Inferior parietal cortex (tissue), 1 donor: ENCODE measurements around the gene RNF187.
A peak's percentile ranks its signal among the peaks of the same experiment; 100 is the strongest.

Experiments used
- DNase-seq: peaks from one replicate; pipeline ENCODE4 v3.0.0-alpha.2; 2016; ENCODE audit errors: extremely low spot score

Gene RNF187

GRCh38 chr1:228487336-228488124 is at the start of gene RNF187:
Gene RNF187 (plus strand): TSS chr1:228487382.
- no peak for DNase-seq

GRCh38 chr1:228437424-228437962 is 49.7 kb upstream of the RNF187 start:
- no peak for DNase-seq

GRCh38 chr1:228438266-228438665 is 48.9 kb upstream of the RNF187 start:
- DNase-seq: no peak

GRCh38 chr1:228440761-228441500 is 46.3 kb upstream of the RNF187 start:
- no peak for DNase-seq

GRCh38 chr1:228443395-228443794 is 43.8 kb upstream of the RNF187 start:
- DNase-seq: no peak

- no peak for DNase-seq
Measured at GRCh38 chr1:228445490-228445842, 41.7 kb upstream of the RNF187 start.

- peak; percentile 36 for DNase-seq
Measured at GRCh38 chr1:228445843-228446650, 41.1 kb upstream of the RNF187 start.

- DNase-seq: no peak
Measured at GRCh38 chr1:228446852-228447251, 40.3 kb upstream of the RNF187 start.

- no peak for DNase-seq
Measured at GRCh38 chr1:228448372-228448771, 38.8 kb upstream of the RNF187 start.

- no peak for DNase-seq
Measured at GRCh38 chr1:228450200-228450599, 37.0 kb upstream of the RNF187 start.

GRCh38 chr1:228452194-228453021 is 34.8 kb upstream of the RNF187 start:
- no peak for DNase-seq

GRCh38 chr1:228453022-228453560 is 34.1 kb upstream of the RNF187 start:
- DNase-seq: no peak

- DNase-seq: no peak
Measured at GRCh38 chr1:228453614-228454013, 33.6 kb upstream of the RNF187 start.

- DNase-seq: no peak
Measured at GRCh38 chr1:228454238-228454637, 32.9 kb upstream of the RNF187 start.

GRCh38 chr1:228455715-228456114 is 31.5 kb upstream of the RNF187 start:
- no peak for DNase-seq

GRCh38 chr1:228456252-228457016 is 30.7 kb upstream of the RNF187 start:
- no peak for DNase-seq

GRCh38 chr1:228457017-228457395 is 30.2 kb upstream of the RNF187 start:
- DNase-seq: no peak

GRCh38 chr1:228457396-228458176 is 29.6 kb upstream of the RNF187 start:
- DNase-seq: peak; percentile 100
